Measurements from ENCODE around the gene NUAK2. TPM values are rescaled to one million over a fixed set of nuclear protein-coding genes. Genes with fewer than 3 reads are reported as not detected.

Gene NUAK2
- total RNA-seq, 4 donors from 2014 or later = 1.1 to 5.4 (median 3.2) TPM

DNA sequence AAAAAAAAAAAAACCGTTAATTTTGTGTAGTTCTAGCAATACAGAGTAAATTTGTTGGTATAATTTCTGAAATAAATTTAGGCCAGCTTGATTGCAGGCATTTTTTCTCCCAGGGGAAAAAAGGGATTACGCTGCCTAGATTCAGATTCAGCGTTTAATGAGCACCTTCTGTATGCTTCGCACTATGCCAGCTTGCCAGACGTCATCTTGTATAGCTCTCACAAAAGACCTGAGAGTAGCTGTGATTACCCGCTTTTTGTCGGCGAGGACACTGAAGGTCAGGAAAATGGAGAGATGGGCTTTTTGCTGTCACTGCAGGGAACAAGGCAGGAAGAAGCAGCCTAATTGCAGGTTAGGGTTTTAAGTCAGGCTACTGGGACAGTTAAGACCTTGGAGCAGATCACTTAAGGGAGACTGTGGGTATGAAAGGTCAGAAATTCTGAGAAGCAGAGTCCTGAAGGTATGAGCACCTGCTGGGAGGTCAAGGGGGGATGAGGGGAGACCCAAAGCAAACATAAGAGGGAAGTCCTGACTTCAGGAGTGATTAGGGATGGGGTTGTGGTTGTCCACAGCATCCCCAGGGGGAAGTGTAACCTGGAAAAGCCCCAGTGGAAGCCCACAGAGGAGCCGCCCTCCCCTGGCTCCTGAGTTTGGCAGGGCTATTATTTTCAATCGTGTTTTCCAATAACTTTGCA, 54.8 kb downstream of the NUAK2 start:
- no peak for ATAC-seq (ENCODE audit: low FRiP score)
- TF ChIP-seq, protein P1, sequence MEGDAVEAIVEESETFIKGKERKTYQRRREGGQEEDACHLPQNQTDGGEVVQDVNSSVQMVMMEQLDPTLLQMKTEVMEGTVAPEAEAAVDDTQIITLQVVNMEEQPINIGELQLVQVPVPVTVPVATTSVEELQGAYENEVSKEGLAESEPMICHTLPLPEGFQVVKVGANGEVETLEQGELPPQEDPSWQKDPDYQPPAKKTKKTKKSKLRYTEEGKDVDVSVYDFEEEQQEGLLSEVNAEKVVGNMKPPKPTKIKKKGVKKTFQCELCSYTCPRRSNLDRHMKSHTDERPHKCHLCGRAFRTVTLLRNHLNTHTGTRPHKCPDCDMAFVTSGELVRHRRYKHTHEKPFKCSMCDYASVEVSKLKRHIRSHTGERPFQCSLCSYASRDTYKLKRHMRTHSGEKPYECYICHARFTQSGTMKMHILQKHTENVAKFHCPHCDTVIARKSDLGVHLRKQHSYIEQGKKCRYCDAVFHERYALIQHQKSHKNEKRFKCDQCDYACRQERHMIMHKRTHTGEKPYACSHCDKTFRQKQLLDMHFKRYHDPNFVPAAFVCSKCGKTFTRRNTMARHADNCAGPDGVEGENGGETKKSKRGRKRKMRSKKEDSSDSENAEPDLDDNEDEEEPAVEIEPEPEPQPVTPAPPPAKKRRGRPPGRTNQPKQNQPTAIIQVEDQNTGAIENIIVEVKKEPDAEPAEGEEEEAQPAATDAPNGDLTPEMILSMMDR (IDR thresholded peaks at IDR 0.05) = no peak
- no peak for DNase-seq (ENCODE audit: low spot score)

DNA sequence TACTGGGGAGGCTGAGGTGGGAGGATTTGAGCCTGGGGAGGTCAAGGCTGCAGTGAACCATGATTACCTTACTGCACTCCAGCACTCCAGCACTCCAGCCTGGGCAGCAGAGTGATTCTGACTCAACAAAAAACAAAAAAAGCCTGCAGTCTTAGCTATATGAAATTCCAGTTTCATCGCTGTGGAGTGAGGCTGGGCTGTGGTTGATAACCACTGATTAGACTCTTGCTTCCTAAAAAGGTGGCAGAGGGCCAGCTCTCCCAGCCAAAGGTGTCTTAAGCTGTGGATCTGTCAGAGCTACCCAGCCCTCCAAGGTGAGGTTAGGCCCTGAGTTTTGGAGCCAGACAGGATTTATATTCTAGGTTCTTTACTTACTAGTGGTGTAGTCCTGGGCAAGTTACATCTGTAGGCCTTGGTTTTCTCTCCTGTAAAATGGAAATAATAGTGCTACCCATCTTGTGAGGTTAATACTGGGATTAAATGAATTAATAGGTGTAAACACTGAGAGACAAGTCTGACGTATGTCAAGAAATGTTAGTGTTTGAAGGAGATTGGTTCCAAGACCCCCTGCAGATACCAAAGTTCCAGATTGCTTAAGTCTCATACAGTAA, 57.9 kb downstream of the NUAK2 start:
- ATAC-seq (ENCODE audit: low FRiP score) = no peak
- no peak for DNase-seq (ENCODE audit: low spot score)
- TF ChIP-seq, protein P1 (IDR thresholded peaks at IDR 0.05) = no peak

DNA sequence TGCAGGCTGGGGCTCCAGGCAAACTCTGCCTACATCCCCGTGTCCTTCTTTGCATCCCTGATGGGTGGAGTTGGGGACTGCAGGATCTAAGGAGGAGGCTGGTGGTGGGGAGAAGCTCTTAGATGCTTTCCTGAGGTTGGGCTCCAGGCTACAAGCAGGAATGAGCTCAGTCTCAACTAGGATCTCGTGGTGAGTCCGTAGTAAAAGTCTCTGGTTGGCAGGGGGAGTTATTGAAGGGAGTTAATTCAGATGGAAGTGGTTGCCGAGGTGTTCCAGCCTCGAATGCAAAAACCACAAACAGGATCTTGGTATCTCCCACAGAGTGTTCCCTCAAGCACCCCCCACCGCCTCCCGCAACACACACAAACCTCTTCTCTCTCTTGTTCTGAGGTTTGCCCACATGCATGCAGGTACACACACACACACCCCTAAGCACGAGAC, 58.8 kb downstream of the NUAK2 start:
- TF ChIP-seq, protein P1 (IDR thresholded peaks at IDR 0.05) = no peak
- ATAC-seq (ENCODE audit: low FRiP score) (no peak), DNase-seq (ENCODE audit: low spot score) (no peak)

DNA sequence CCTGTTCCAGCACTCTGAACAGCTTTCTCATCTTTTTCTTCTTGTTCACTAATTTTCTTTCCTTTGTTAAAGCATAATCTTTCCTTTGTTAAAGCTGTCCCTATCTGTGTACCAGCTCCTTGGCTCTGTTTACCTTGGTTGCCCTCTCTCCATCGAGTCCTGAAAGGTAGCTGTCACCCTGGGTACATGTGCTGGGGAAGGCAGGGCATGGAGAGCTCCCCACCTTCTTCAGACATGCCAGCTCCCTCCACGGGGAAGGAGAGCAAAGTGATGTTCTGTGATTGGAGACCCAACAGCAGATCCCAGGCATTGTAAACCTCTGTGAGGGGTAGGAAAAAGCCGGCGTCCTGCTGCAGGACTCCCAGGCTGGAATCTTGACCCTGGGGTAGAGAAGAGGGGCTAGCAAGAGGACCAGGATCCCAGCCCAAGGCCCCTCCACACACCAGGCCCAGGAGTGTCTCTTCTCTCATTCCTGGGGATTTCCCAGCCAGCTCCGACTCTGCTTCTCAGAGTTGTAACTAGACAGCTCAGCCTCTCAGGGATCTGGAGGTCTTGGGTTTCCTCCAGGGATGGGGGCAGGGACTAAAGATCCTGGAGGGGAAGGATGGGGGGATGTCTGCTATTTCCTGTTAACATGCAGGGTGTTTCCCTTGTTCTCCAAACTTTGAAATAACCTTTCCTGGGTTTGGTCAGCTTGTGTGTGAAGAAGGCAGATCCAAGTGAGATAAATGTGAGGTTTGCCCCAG, 59.4 kb downstream of the NUAK2 start:
- TF ChIP-seq, protein P1 (IDR thresholded peaks at IDR 0.05) = no peak
- DNase-seq (ENCODE audit: low spot score) = no peak
- ATAC-seq (ENCODE audit: low FRiP score) = no peak

DNA sequence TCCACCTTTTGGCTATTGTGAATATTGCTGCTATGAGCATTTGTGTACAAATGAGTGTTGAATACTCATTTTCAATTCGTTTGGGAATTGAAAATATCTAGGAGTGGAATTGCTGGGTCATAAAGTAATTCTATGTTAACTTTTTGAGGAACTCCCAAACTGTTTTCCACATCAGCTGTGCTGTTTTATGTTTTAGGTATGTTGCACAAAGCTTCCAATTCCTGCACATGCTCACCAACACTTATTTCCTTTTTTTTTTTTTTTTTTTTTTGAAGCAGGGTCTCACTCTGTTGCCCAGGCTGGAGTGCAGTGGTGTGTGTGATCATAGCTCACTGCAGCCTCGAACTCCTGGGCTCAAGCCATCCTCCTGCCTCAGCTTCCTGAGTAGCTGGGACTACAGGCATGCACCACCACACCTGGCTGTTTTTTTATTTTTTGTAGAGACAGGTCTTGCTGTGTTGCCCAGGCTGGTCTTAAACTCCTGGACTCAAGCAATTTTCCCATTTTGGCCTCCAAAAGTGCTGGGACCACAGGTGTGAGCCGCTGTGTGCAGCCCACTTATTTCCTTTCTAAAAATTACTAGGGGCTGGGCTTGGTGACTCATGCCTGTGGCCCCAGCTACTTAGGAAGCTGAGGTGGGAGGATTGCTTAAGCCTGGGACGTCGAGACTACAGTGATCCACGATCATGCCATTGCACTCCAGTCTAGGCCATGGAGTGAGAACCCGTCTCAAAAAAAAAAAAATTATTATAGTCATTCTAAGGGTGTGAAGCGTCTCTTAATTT, 60.4 kb downstream of the NUAK2 start:
- DNase-seq (ENCODE audit: low spot score) (no peak), ATAC-seq (ENCODE audit: low FRiP score) (no peak)
- TF ChIP-seq, protein P1 (IDR thresholded peaks at IDR 0.05) = no peak

DNA sequence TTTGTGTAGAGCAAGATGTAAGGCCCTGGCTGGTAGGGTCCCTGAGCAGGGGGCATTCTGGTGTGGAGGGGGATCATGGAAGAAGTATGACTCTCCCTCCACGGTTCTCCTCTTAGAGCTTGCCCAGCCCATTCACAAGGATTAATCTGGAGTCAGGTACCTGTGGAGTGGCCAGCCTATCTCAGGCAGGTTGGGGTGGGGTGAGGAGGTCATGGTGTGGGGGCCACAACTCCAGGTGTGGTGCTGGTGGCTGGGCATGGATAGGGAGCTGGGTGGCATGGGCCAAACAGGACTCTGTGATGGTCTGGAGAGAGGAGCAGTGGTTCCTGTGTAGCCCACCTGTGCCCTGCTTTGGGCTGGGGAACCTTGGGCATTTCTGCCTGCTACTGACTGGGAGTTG, 61.5 kb downstream of the NUAK2 start:
- DNase-seq (ENCODE audit: low spot score) (no peak), ATAC-seq (ENCODE audit: low FRiP score) (no peak)
- TF ChIP-seq, protein P1 (IDR thresholded peaks at IDR 0.05) = no peak
